ENCODE results near the gene EMILIN2. TPM values are rescaled to one million over a fixed set of nuclear protein-coding genes. Genes with fewer than 3 reads are reported as not detected.
"Not testable (repeated sequence)": the region's sequence is repeated elsewhere in the genome, so short reads cannot be mapped to it uniquely, and the experiment has no call there.

The EMILIN2 gene
- total and polyA plus RNA-seq, 2 donors from 2014 or later = 4.3 to 24.0 TPM

- Histone ChIP-seq H3K4me3 (ENCODE audit: low read length in 3 of 3) (no peak overlapping the region), H3K4me1 (ENCODE audit: control insufficient read depth in 2 of 3, insufficient read depth in 2 of 3, low read depth in 1 of 3, low read length in 3 of 3) (no peaks in the 10 kb centered on the region), H3K36me3 (ENCODE audit: control insufficient read depth in 2 of 3, insufficient read depth in 3 of 3, low read length in 3 of 3) (no peaks in the 10 kb centered on the region), H3K27me3 (ENCODE audit: control insufficient read depth, insufficient read depth, low read length) (no peaks in the 10 kb centered on the region), H3K27ac (ENCODE audit: low read depth in 2 of 2, low read length in 2 of 2) (no peak overlapping the region), H3K9ac (ENCODE audit: low read length in 3 of 3) (no peak overlapping the region), H3K9me3 (ENCODE audit: control insufficient read depth in 2 of 3, insufficient read depth in 1 of 3, low read length in 3 of 3) (no peaks in the 10 kb centered on the region)
- no peak for TF ChIP-seq CTCF (IDR thresholded peaks at IDR 0.05; ENCODE audit: borderline replicate concordance, extremely low read depth, insufficient read depth)
- intact Hi-C loops (cut with DNase I) = no loop called here
- DNase-seq (no peak), FAIRE-seq (no peak)
Measured at GRCh38 chr18:2857491-2858131, 10.8 kb downstream of the EMILIN2 start.

- intact Hi-C loops (cut with DNase I); DNase-seq; FAIRE-seq; H3K27me3 ChIP-seq (ENCODE audit: control insufficient read depth, insufficient read depth, low read length); H3K4me1 ChIP-seq (ENCODE audit: control insufficient read depth in 2 of 3, insufficient read depth in 2 of 3, low read depth in 1 of 3, low read length in 3 of 3); H3K27ac ChIP-seq (ENCODE audit: low read depth in 2 of 2, low read length in 2 of 2); H3K4me3 ChIP-seq (ENCODE audit: low read length in 3 of 3); H3K9me3 ChIP-seq (ENCODE audit: control insufficient read depth in 2 of 3, insufficient read depth in 1 of 3, low read length in 3 of 3); H3K36me3 ChIP-seq (ENCODE audit: control insufficient read depth in 2 of 3, insufficient read depth in 3 of 3, low read length in 3 of 3); H3K9ac ChIP-seq (ENCODE audit: low read length in 3 of 3): not testable (repeated sequence)
Measured at GRCh38 chr18:2860397-2860796, 13.6 kb downstream of the EMILIN2 start.

GRCh38 chr18:2863997-2864396 lies 17.2 kb downstream of the EMILIN2 start:
- FAIRE-seq; H3K27me3 ChIP-seq (ENCODE audit: control insufficient read depth, insufficient read depth, low read length); H3K9me3 ChIP-seq (ENCODE audit: control insufficient read depth in 2 of 3, insufficient read depth in 1 of 3, low read length in 3 of 3); H3K27ac ChIP-seq (ENCODE audit: low read depth in 2 of 2, low read length in 2 of 2); H3K9ac ChIP-seq (ENCODE audit: low read length in 3 of 3); intact Hi-C loops (cut with DNase I); DNase-seq; H3K4me3 ChIP-seq (ENCODE audit: low read length in 3 of 3); H3K36me3 ChIP-seq (ENCODE audit: control insufficient read depth in 2 of 3, insufficient read depth in 3 of 3, low read length in 3 of 3); H3K4me1 ChIP-seq (ENCODE audit: control insufficient read depth in 2 of 3, insufficient read depth in 2 of 3, low read depth in 1 of 3, low read length in 3 of 3): not testable (repeated sequence)

GRCh38 chr18:2866465-2866864 lies 19.7 kb downstream of the EMILIN2 start:
- H3K9me3 ChIP-seq (ENCODE audit: control insufficient read depth in 2 of 3, insufficient read depth in 1 of 3, low read length in 3 of 3); H3K36me3 ChIP-seq (ENCODE audit: control insufficient read depth in 2 of 3, insufficient read depth in 3 of 3, low read length in 3 of 3); H3K4me1 ChIP-seq (ENCODE audit: control insufficient read depth in 2 of 3, insufficient read depth in 2 of 3, low read depth in 1 of 3, low read length in 3 of 3); H3K27me3 ChIP-seq (ENCODE audit: control insufficient read depth, insufficient read depth, low read length); H3K9ac ChIP-seq (ENCODE audit: low read length in 3 of 3); intact Hi-C loops (cut with DNase I); FAIRE-seq; H3K4me3 ChIP-seq (ENCODE audit: low read length in 3 of 3); DNase-seq; H3K27ac ChIP-seq (ENCODE audit: low read depth in 2 of 2, low read length in 2 of 2): not testable (repeated sequence)

- H3K36me3 ChIP-seq (ENCODE audit: control insufficient read depth in 2 of 3, insufficient read depth in 3 of 3, low read length in 3 of 3) = no peaks in the 10 kb centered on the region
- H3K4me1 ChIP-seq (ENCODE audit: control insufficient read depth in 2 of 3, insufficient read depth in 2 of 3, low read depth in 1 of 3, low read length in 3 of 3) = no peaks in the 10 kb centered on the region
- FAIRE-seq = no peak
- H3K27ac ChIP-seq (ENCODE audit: low read depth in 2 of 2, low read length in 2 of 2) = no peak overlapping the region
- H3K9ac ChIP-seq (ENCODE audit: low read length in 3 of 3) = no peak overlapping the region
- no peaks in the 10 kb centered on the region for H3K27me3 ChIP-seq (ENCODE audit: control insufficient read depth, insufficient read depth, low read length)
- no peak overlapping the region for H3K4me3 ChIP-seq (ENCODE audit: low read length in 3 of 3)
- no peak for TF ChIP-seq CTCF (IDR thresholded peaks at IDR 0.05; ENCODE audit: borderline replicate concordance, extremely low read depth, insufficient read depth)
- DNase-seq = no peak
- intact Hi-C loops (cut with DNase I) = no loop called here
- no peaks in the 10 kb centered on the region for H3K9me3 ChIP-seq (ENCODE audit: control insufficient read depth in 2 of 3, insufficient read depth in 1 of 3, low read length in 3 of 3)
Measured at GRCh38 chr18:2869207-2869606, 22.4 kb downstream of the EMILIN2 start.
